Activated CD4-positive, alpha-beta T cell treated with anti-CD3 and anti-CD28 coated beads, Interleukin-2, amount 10 ng/mL, durations not matched to agents 24 days and 14 days (primary cell): ENCODE data around the gene IRF4. TPM values are rescaled to one million over a fixed set of nuclear protein-coding genes. Genes with fewer than 3 reads are reported as not detected.
A peak's percentile ranks its signal among the peaks of the same experiment; 100 is the strongest.

Source experiments
- DNase-seq: peaks from one replicate; pipeline ENCODE4 v3.0.0; 2022
- H3K27ac Mint-ChIP-seq: one replicate; pipeline ENCODE4 v1.8.0; 2022; ENCODE audit warnings: mild to moderate bottlenecking, mixed read lengths
- H3K27me3 Mint-ChIP-seq: one replicate; pipeline ENCODE4 v1.8.0; 2022; ENCODE audit warnings: mixed read lengths
- H3K36me3 Mint-ChIP-seq: one replicate; pipeline ENCODE4 v1.8.0; 2022; ENCODE audit warnings: low read depth, mild to moderate bottlenecking, mixed read lengths
- H3K4me1 Mint-ChIP-seq: one replicate; pipeline ENCODE4 v1.8.0; 2021; ENCODE audit warnings: mixed read lengths
- H3K4me3 Mint-ChIP-seq: one replicate; pipeline ENCODE4 v1.8.0; 2022; ENCODE audit warnings: mild to moderate bottlenecking, moderate library complexity, mixed read lengths
- H3K9me3 Mint-ChIP-seq: one replicate; pipeline ENCODE4 v1.8.0; 2021; ENCODE audit warnings: mixed read lengths
- intact Hi-C: fragments of 100-400 bp; cut with micrococcal nuclease; formaldehyde crosslinking; loops from one replicate; pipeline ENCODE4 v1.15.1; 2023
- total RNA-seq: library from RNA; stranded (reverse); gene quantifications from 2 replicates; pipeline ENCODE4 v1.2.3, GENCODE V29; 2022

IRF4 gene
- total RNA-seq, 1 donor from 2014 or later: 831 TPM

DNA sequence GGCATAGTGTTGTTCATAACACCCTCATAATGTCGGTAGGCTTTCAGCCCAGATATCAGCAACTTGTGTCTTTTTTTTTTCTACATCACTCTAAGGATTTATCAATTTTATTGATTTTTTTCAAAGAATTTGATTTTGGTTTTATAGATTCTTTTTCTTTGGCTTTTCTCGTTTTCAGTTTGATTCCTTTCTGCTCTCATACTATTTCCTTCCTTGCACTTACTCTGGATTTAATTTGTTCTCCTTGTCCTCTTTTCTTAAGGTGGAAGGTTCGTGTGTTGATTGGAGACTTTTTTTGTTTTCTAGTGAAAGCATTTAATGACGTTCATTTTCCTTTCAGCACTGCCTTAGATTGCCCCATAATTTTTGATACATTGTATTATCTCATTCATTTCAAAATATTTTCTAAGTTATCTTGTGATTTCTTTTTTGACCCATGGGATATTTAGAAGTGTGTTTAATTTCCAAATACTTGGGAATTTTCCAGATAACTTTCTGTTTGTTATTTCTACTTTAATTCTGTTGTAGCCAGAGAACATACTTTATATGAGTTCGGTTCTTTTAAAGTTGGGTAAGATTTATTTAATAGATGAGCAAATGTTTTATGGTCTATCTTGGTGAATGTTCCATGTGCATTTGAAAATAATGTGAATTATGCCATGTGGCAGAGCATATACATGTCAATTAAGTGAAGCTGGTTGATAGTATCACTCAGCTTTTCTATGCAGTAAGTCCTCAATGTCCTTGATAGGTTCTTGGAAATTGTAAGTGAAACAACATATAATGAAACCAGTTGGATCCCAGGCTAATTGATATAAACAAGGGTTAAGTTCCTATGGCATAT is 62.8 kb downstream of the IRF4 start:
- Mint-ChIP-seq H3K4me1 (peaks cover 29% of the 10 kb centered on the region), H3K4me3 (no peak overlapping the region), H3K27ac (peak overlapping the region; percentile 61), H3K36me3 (peaks cover 18% of the 10 kb centered on the region), H3K9me3 (peaks cover 15% of the 10 kb centered on the region), H3K27me3 (no peaks in the 10 kb centered on the region)
- no peak for DNase-seq
- intact Hi-C loops: no loop called here

DNA sequence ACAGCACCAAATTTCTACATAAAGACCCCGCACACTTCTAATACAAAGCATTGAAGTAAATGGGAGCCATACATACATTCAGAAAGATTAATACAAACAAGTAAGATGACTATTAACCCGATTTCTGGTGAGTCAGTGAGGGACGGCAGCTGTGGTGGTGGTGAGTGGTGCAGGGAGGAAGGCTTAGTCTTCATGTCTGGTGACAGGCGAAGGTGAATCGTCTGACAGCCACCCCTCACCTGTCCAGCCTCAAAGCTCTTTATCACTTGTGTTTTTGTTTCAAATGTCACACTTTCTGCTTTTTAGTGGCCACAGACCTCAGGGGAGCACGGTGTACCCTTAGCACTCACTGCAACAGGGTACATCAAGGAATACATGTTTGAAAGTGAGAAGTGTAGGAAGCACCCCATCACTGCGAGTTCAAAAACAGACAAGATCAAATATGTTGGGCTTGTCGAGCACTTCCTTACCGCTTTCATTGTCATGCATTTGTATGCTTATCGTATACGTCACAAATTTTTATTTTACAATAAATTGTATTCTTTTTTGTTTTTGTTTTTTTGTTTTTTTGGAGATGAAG is 63.5 kb downstream of the IRF4 start:
- H3K4me3 Mint-ChIP-seq: peak overlapping the region; percentile 9
- H3K27ac Mint-ChIP-seq: peak overlapping the region; percentile 61
- H3K27me3 Mint-ChIP-seq: no peaks in the 10 kb centered on the region
- DNase-seq: no peak
- peaks cover 15% of the 10 kb centered on the region for H3K9me3 Mint-ChIP-seq
- intact Hi-C loops: no loop called here
- peaks cover 29% of the 10 kb centered on the region for H3K4me1 Mint-ChIP-seq
- H3K36me3 Mint-ChIP-seq: peaks cover 18% of the 10 kb centered on the region

DNA sequence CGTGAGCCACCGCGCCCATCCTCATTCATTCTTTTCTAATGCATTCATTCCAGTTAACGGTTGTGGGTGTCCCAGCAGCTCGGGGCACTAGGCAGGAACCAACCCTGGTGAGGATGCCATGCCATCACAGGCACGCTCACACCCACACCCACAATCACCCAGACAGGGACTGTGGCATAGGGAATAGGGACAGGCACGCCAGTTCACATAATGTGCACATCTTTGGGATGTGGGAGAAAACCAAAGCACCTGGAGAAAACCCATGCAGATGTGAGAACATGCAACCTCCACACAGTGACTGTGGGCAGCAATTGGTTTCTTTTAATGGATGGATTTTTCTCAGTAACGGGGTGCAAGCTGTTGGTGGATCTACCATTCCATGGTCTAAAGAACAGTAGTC is 64.3 kb downstream of the IRF4 start:
- peak overlapping the region; percentile 51 for H3K27ac Mint-ChIP-seq
- peaks cover 15% of the 10 kb centered on the region for H3K9me3 Mint-ChIP-seq
- H3K4me3 Mint-ChIP-seq: no peak overlapping the region
- intact Hi-C loops: no loop called here
- DNase-seq: no peak
- H3K4me1 Mint-ChIP-seq: peaks cover 33% of the 10 kb centered on the region
- no peaks in the 10 kb centered on the region for H3K27me3 Mint-ChIP-seq
- H3K36me3 Mint-ChIP-seq: peaks cover 18% of the 10 kb centered on the region

DNA sequence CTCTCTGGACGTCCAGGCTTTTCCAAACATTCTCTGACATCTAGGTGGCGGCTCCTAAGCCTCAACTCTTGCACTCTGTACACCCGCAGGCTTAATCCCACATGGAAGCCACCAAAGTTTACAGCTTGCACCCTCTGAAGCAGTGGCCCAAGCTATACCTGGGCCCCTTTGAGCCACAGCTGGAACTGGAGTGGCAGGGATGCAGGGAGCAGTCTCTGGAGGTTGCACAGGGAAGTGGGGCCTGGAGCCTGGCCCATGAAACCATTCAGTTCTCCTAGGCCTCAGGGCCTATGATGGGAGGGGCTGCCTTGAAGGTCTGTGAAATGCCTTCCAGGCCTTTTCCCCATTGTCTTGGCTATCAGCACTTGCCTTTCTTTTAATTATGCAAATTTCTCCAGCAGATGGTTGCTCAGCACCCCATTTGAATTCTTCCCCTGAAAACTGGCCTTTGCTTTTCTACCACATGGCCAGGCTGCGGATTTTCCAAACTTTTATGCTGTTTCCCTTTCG is 64.9 kb downstream of the IRF4 start:
- intact Hi-C loops: no loop called here
- DNase-seq: peak; percentile 44
- Mint-ChIP-seq H3K9me3 (peaks cover 15% of the 10 kb centered on the region), H3K27me3 (no peaks in the 10 kb centered on the region), H3K27ac (no peak overlapping the region), H3K4me1 (peaks cover 36% of the 10 kb centered on the region), H3K4me3 (no peak overlapping the region), H3K36me3 (peaks cover 18% of the 10 kb centered on the region)

DNA sequence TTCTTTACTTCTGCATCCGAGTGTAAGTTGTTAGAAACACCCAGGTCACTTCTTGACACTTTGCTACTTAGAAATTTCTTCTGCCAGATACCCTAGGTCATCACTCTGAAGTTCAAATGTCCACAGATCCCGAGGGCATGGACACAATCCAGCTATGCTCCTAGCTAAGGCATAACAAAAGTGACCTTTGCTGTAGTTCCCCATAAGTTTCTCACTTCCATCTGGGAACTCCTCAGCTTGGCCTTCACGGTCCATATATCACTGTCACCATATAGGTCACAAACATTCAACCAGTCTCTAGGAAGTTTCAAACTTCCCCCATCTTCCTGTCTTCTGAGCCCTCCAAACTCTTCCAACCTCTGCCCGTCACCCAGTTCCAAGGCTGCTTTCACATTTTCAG is 65.3 kb downstream of the IRF4 start:
- intact Hi-C loops: no loop called here
- no peak for DNase-seq
- Mint-ChIP-seq H3K4me1 (peaks cover 36% of the 10 kb centered on the region), H3K36me3 (peaks cover 18% of the 10 kb centered on the region), H3K9me3 (peaks cover 15% of the 10 kb centered on the region), H3K27me3 (no peaks in the 10 kb centered on the region), H3K4me3 (no peak overlapping the region), H3K27ac (no peak overlapping the region)

Other genes starting within 250 kb of the IRF4 start
- 22.5 and 24.0 TPM in 2 replicates for gene DUSP22, start 99.3 kb upstream of the IRF4 start, total RNA-seq